ENCODE measurements around the gene ERC2.

GRCh38 chr3:55487381-55488241, 980.7 kb downstream of the ERC2 start:
- TF ChIP-seq CTCF (IDR thresholded peaks at IDR 0.05) = no peak
- no peak for TF ChIP-seq RARB (CRISPR knock-in tag; IDR thresholded peaks at IDR 0.05)
- no peak for TF ChIP-seq RAD21 (conservative IDR thresholded peaks at IDR 0.05 in 1 of 2, IDR thresholded peaks at IDR 0.05 in 1 of 2)
- TF ChIP-seq MYC (IDR thresholded peaks at IDR 0.05; ENCODE audit: borderline replicate concordance, low read length) = no peak
- no peak for TF ChIP-seq REST (IDR thresholded peaks at IDR 0.05)
- no peak for TF ChIP-seq JUNB (IDR thresholded peaks at IDR 0.05)
- TF ChIP-seq EP300 (IDR thresholded peaks at IDR 0.05) = no peak
- TF ChIP-seq PBX3 (IDR thresholded peaks at IDR 0.05) = no peak
- no peak for TF ChIP-seq SMC3 (IDR thresholded peaks at IDR 0.05)
- TF ChIP-seq POLR2A (IDR thresholded peaks at IDR 0.05; ENCODE audit: low read length) = no peak
